ENCODE measurements around the gene GALM.
"Not testable (repeated sequence)": the region's sequence is repeated elsewhere in the genome, so short reads cannot be mapped to it uniquely, and the experiment has no call there.

Gene GALM

DNA sequence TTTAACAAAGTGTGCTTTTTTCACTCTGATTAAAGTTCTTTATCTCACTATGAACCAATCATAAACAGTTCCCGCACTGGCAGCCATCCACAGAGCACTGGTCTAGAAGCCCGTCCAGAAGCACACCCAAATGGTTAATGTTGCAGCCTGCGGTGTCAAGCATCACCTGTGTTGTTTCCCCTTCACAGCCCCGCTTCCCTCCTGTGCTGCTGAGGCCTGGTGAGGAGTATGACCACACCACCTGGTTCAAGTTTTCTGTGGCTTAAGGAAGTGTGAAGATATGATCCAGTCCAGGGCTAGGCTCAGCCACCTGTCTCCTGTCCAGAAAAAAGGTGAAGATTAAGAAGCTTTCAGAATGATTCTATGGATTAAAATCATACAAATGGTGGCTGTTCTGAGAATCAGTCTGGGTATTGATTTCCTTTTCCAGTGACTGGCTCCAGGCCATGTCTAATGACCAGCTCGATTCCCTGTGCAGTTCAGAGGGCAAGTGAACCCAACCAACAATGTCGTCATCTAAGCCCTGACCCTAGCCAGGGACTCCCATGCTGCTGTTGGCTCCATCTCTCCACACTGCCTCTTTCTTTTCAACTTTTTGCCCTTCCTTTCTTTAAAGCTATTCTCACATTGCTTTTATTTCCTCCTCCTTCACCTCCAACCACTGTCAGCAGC, 67.5 kb downstream of the GALM start:
- H3K9ac ChIP-seq (ENCODE audit: low read length): no peak overlapping the region
- peaks cover 14% of the 10 kb centered on the region for H3K36me3 ChIP-seq (ENCODE audit: insufficient read depth, low read length)
- H3K9me3 ChIP-seq (ENCODE audit: low read length): no peaks in the 10 kb centered on the region
- no peak overlapping the region for H2AFZ ChIP-seq (ENCODE audit: low read length)
- no peaks in the 10 kb centered on the region for H3K79me2 ChIP-seq (ENCODE audit: insufficient read depth, low read length)
- H3K9me2 ChIP-seq (ENCODE audit: low read depth, low read length): no peaks in the 10 kb centered on the region
- no peaks in the 10 kb centered on the region for H3K4me1 ChIP-seq (ENCODE audit: insufficient read depth, low read length, severe bottlenecking)
- no peaks in the 10 kb centered on the region for H3K27me3 ChIP-seq (ENCODE audit: insufficient read depth, low read length)
- H3K4me2 ChIP-seq (ENCODE audit: low read length): no peak overlapping the region
- no peak overlapping the region for H3K4me3 ChIP-seq (ENCODE audit: low read depth, low read length, poor library complexity, severe bottlenecking)
- no peak for TF ChIP-seq EZH2 (IDR thresholded peaks at IDR 0.05; ENCODE audit: borderline replicate concordance, low read length)
- TF ChIP-seq, protein P1, sequence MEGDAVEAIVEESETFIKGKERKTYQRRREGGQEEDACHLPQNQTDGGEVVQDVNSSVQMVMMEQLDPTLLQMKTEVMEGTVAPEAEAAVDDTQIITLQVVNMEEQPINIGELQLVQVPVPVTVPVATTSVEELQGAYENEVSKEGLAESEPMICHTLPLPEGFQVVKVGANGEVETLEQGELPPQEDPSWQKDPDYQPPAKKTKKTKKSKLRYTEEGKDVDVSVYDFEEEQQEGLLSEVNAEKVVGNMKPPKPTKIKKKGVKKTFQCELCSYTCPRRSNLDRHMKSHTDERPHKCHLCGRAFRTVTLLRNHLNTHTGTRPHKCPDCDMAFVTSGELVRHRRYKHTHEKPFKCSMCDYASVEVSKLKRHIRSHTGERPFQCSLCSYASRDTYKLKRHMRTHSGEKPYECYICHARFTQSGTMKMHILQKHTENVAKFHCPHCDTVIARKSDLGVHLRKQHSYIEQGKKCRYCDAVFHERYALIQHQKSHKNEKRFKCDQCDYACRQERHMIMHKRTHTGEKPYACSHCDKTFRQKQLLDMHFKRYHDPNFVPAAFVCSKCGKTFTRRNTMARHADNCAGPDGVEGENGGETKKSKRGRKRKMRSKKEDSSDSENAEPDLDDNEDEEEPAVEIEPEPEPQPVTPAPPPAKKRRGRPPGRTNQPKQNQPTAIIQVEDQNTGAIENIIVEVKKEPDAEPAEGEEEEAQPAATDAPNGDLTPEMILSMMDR (IDR thresholded peaks at IDR 0.05; ENCODE audit: low read length): no peak
- H3F3A ChIP-seq (ENCODE audit: insufficient read depth, low read length): 0 out of 2 replicates have a peak, but pooled peaks cover 4% of the 10 kb centered on the region
- no peak overlapping the region for H3K27ac ChIP-seq (ENCODE audit: low read depth, low read length, poor library complexity, severe bottlenecking)
- H4K20me1 ChIP-seq (ENCODE audit: insufficient read depth, low read length): no peaks in the 10 kb centered on the region

DNA sequence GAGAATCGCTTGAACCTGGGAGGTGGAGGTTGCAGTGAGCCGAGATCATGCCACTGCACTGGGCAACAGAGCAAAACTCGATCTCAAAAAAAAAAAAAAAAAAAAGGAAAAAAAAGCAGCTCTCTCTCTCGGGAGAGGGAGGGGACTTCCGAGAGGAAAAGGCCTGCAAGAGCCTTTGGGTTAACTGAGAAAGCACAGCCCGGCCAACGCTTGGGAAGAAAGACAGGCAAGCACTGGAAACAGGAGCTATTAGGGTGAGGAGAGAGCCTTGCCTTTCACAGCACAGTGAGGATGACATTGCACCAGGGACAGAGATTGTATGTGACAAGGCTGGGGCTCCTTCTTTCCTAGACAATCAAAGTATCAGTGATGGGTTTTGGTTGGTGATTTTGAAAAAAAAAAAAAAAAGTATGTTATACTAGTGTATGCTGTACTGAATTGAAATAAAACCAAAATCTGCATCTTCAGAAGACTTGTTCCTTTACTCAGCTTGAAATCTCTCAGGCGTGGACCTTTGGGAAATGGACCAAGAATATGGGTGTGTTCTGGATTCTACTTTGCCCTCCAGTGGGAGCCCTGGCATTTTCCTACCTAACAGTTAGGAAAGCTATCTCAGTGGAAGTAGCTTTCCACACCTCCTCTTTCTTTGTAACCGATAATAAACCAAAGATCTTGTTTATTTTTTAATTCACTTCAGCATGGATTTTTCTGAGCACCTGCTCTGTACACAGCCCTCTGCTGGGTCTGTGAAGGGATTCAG, 68.6 kb downstream of the GALM start:
- no peak overlapping the region for H3K4me2 ChIP-seq (ENCODE audit: low read length)
- no peak overlapping the region for H2AFZ ChIP-seq (ENCODE audit: low read length)
- no peak for TF ChIP-seq EZH2 (IDR thresholded peaks at IDR 0.05; ENCODE audit: borderline replicate concordance, low read length)
- TF ChIP-seq, protein P1 (IDR thresholded peaks at IDR 0.05; ENCODE audit: low read length): no peak
- no peak overlapping the region for H3K27ac ChIP-seq (ENCODE audit: low read depth, low read length, poor library complexity, severe bottlenecking)
- H3K4me1 ChIP-seq (ENCODE audit: insufficient read depth, low read length, severe bottlenecking): no peaks in the 10 kb centered on the region
- peaks cover 24% of the 10 kb centered on the region for H3K36me3 ChIP-seq (ENCODE audit: insufficient read depth, low read length)
- no peaks in the 10 kb centered on the region for H3K9me3 ChIP-seq (ENCODE audit: low read length)
- no peaks in the 10 kb centered on the region for H3K79me2 ChIP-seq (ENCODE audit: insufficient read depth, low read length)
- H4K20me1 ChIP-seq (ENCODE audit: insufficient read depth, low read length): no peaks in the 10 kb centered on the region
- H3F3A ChIP-seq (ENCODE audit: insufficient read depth, low read length): no peaks in the 10 kb centered on the region
- no peak overlapping the region for H3K4me3 ChIP-seq (ENCODE audit: low read depth, low read length, poor library complexity, severe bottlenecking)
- H3K27me3 ChIP-seq (ENCODE audit: insufficient read depth, low read length): no peaks in the 10 kb centered on the region
- H3K9ac ChIP-seq (ENCODE audit: low read length): no peak overlapping the region
- H3K9me2 ChIP-seq (ENCODE audit: low read depth, low read length): no peaks in the 10 kb centered on the region

DNA sequence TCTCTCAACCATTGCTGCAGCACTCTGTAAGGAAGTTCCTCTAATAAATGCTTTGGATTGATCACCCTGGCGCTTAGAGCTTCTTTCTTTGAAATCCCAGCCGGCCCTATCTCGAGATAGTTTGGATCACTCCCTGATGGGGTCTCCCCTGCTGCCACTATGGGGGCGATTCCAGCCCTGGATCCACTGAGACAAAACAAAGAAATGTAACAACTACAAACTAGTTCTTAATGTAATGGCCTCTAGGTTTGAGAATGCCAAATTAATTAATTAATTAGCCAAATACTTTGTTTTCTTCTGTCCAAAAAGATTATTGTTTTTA, 70.0 kb downstream of the GALM start:
- Histone ChIP-seq H3K27ac (ENCODE audit: low read depth, low read length, poor library complexity, severe bottlenecking) (no peak overlapping the region), H4K20me1 (ENCODE audit: insufficient read depth, low read length) (no peaks in the 10 kb centered on the region), H3K36me3 (ENCODE audit: insufficient read depth, low read length) (peaks cover 39% of the 10 kb centered on the region)

DNA sequence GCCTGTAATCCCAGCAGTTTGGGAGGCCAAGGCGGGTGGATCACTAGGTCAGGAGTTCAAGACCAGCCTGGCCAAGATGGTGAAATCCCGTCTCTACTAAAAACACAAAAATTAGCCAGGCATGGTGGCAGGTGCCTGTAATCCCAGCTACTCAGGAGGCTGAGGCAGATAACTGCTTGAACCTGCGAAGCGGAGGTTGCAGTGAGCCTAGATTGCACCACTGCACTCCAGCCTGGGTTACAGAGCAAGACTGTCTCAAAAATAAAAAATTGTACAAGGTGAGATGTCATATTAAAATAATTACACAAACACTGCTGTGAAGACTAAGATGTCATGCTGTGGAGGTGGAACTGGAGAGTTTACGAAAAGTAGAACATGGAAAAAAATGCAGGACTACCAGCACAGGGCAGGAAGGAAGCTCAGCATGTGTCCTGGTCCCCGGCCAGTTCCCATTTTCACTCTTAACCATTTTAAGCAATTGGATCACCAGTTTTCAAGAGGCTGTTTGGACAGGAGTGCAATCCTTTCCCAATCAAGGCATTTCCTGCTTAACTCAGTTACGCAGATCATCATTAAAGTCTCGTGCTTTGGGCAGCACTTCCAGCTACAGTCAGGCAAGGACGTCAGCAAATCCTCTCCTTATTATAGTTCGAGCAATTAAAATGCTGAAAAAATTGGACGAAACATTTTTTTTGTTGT, 71.2 kb downstream of the GALM start:
- not testable (repeated sequence) for H3K9me3 ChIP-seq (ENCODE audit: low read length); H3K9ac ChIP-seq (ENCODE audit: low read length); H3K27me3 ChIP-seq (ENCODE audit: insufficient read depth, low read length); H3K79me2 ChIP-seq (ENCODE audit: insufficient read depth, low read length); H4K20me1 ChIP-seq (ENCODE audit: insufficient read depth, low read length); H2AFZ ChIP-seq (ENCODE audit: low read length); H3K4me3 ChIP-seq (ENCODE audit: low read depth, low read length, poor library complexity, severe bottlenecking); H3F3A ChIP-seq (ENCODE audit: insufficient read depth, low read length); H3K27ac ChIP-seq (ENCODE audit: low read depth, low read length, poor library complexity, severe bottlenecking); H3K4me2 ChIP-seq (ENCODE audit: low read length); H3K4me1 ChIP-seq (ENCODE audit: insufficient read depth, low read length, severe bottlenecking); H3K9me2 ChIP-seq (ENCODE audit: low read depth, low read length)
- H3K36me3 ChIP-seq (ENCODE audit: insufficient read depth, low read length): peaks cover 51% of the 10 kb centered on the region

More for the DNA sequence above, 70.0 kb downstream of the GALM start:
- Histone ChIP-seq H3F3A (ENCODE audit: insufficient read depth, low read length) (no peaks in the 10 kb centered on the region), H3K9ac (ENCODE audit: low read length) (no peak overlapping the region), H3K4me2 (ENCODE audit: low read length) (no peak overlapping the region), H2AFZ (ENCODE audit: low read length) (no peak overlapping the region), H3K4me3 (ENCODE audit: low read depth, low read length, poor library complexity, severe bottlenecking) (no peak overlapping the region), H3K4me1 (ENCODE audit: insufficient read depth, low read length, severe bottlenecking) (no peaks in the 10 kb centered on the region), H3K27me3 (ENCODE audit: insufficient read depth, low read length) (no peaks in the 10 kb centered on the region), H3K9me2 (ENCODE audit: low read depth, low read length) (no peaks in the 10 kb centered on the region), H3K9me3 (ENCODE audit: low read length) (no peaks in the 10 kb centered on the region), H3K79me2 (ENCODE audit: insufficient read depth, low read length) (no peaks in the 10 kb centered on the region)
- TF ChIP-seq, protein P1 (IDR thresholded peaks at IDR 0.05; ENCODE audit: low read length): no peak
- no peak for TF ChIP-seq EZH2 (IDR thresholded peaks at IDR 0.05; ENCODE audit: borderline replicate concordance, low read length)
